K562 (cell line): ENCODE results near the gene BRMS1. TPM values are rescaled to one million over a fixed set of nuclear protein-coding genes. Genes with fewer than 3 reads are reported as not detected.

Experiments used
- GABPB1 ChIP-seq: sonication (generic); formaldehyde crosslinking; IDR thresholded peaks from 2 replicates; pipeline ENCODE4 v1.8.0; 2022; ENCODE audit warnings: mild to moderate bottlenecking, missing genetic modification reagents
- HLTF ChIP-seq: fragments of 450-650 bp; IDR thresholded peaks from 2 replicates; pipeline ENCODE4 v1.6.1; 2016
- LCOR ChIP-seq: sonication (generic); formaldehyde crosslinking; IDR thresholded peaks from 2 replicates; pipeline ENCODE4 v1.8.0; 2022; ENCODE audit warnings: mild to moderate bottlenecking, missing genetic modification reagents
- MGA ChIP-seq: fragments of 450-650 bp; IDR thresholded peaks from 2 replicates; pipeline ENCODE4 v1.6.1; 2016; ENCODE audit warnings: mild to moderate bottlenecking, moderate library complexity
- NFXL1 ChIP-seq: fragments of 450-650 bp; formaldehyde crosslinking; IDR thresholded peaks from 2 replicates; pipeline ENCODE4 v1.4.0; 2021; ENCODE audit warnings: mild to moderate bottlenecking
- SIN3B ChIP-seq: fragments of 450-650 bp; IDR thresholded peaks from 2 replicates; pipeline ENCODE4 v1.6.1; 2017; ENCODE audit warnings: low read depth, mild to moderate bottlenecking, moderate library complexity
- TEAD4 ChIP-seq, 2 experiments: sonication (generic) in 1 of 2; formaldehyde crosslinking in 1 of 2; IDR thresholded peaks; 2 replicates each; pipeline versions ENCODE4 v1.6.1 to v1.8.0; 2012 to 2022; ENCODE audit warnings: borderline replicate concordance in 1 of 2, inconsistent platforms in 1 of 2, low read length in 1 of 2, mild to moderate bottlenecking in 1 of 2, missing genetic modification reagents in 1 of 2
- ZKSCAN8 ChIP-seq: fragments of 200-800 bp; sonication (Bioruptor generic); IDR thresholded peaks from 2 replicates; pipeline ENCODE4 v1.6.1; 2016; ENCODE audit warnings: missing genetic modification characterization, missing compliant biosample characterization
- polyA plus RNA-seq, 8 experiments: library from polyadenylated mRNA; depleted of rRNA in 4 of 8; stranded (reverse) in 5 of 8; unstranded in 3 of 8; fragments of >200 nt; fragmentation: Nextera tagmentation in 2 of 8; fragmentation: Illumina TruSeq in 1 of 8; extraction: Ambion mirVana in 2 of 8; extraction: Trizol in 1 of 8; gene quantifications; 2 replicates each; pipeline versions ENCODE4 v1.2.1 to v1.2.3, GENCODE V29; 2011 to 2014; ENCODE audit warnings: inconsistent platforms in 1 of 8, missing spikeins in 1 of 8
- total RNA-seq, 7 experiments: library from RNA; depleted of rRNA in 6 of 7; stranded (reverse); fragments of >200 nt in 6 of 7; fragmentation: Illumina TruSeq in 2 of 7; extraction: Trizol in 2 of 7; gene quantifications; 2 replicates each; pipeline versions ENCODE4 v1.2.1 to v1.2.3, GENCODE V29; 2011 to 2021; ENCODE audit warnings: low replicate concordance in 1 of 7
- TF ChIP-seq, protein P1 (sequence below): fragments of 450-650 bp; IDR thresholded peaks from 2 replicates; pipeline ENCODE4 v1.7.1; 2018; ENCODE audit warnings: mild to moderate bottlenecking, low read depth; ENCODE audit not compliant: partially characterized antibody
- TF ChIP-seq, protein P2 (sequence below): fragments of 450-650 bp; formaldehyde crosslinking; IDR thresholded peaks from 2 replicates; pipeline ENCODE4 v1.4.0; 2020; ENCODE audit warnings: mild to moderate bottlenecking, mixed read lengths

BRMS1 gene
- total and polyA plus RNA-seq, 9 of the 15 experiments (the other 6 are each of a cell fraction or from before 2014, with no cell fraction given), result 2.2 to 78.8 (median 33.4) TPM

- TF ChIP-seq MGA (peak; percentile 93), LCOR (CRISPR knock-in tag) (0 out of 2 replicates have a peak, but pooled peaks have one; percentile 49), SIN3B (no peak), TEAD4 (IDR thresholded peaks at IDR 0.05; ENCODE audit: low read length) (peak; percentile 76), TEAD4 (CRISPR knock-in tag; IDR thresholded peaks at IDR 0.05; ENCODE audit: borderline replicate concordance) (peak; percentile 94), ZKSCAN8 (no peak), HLTF (no peak), NFXL1 (CRISPR knock-in tag) (no peak), GABPB1 (CRISPR knock-in tag) (peak; percentile 70)
- TF ChIP-seq, protein P1, sequence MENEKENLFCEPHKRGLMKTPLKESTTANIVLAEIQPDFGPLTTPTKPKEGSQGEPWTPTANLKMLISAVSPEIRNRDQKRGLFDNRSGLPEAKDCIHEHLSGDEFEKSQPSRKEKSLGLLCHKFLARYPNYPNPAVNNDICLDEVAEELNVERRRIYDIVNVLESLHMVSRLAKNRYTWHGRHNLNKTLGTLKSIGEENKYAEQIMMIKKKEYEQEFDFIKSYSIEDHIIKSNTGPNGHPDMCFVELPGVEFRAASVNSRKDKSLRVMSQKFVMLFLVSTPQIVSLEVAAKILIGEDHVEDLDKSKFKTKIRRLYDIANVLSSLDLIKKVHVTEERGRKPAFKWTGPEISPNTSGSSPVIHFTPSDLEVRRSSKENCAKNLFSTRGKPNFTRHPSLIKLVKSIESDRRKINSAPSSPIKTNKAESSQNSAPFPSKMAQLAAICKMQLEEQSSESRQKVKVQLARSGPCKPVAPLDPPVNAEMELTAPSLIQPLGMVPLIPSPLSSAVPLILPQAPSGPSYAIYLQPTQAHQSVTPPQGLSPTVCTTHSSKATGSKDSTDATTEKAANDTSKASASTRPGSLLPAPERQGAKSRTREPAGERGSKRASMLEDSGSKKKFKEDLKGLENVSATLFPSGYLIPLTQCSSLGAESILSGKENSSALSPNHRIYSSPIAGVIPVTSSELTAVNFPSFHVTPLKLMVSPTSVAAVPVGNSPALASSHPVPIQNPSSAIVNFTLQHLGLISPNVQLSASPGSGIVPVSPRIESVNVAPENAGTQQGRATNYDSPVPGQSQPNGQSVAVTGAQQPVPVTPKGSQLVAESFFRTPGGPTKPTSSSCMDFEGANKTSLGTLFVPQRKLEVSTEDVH, result peak; percentile 42
- TF ChIP-seq, protein P2, sequence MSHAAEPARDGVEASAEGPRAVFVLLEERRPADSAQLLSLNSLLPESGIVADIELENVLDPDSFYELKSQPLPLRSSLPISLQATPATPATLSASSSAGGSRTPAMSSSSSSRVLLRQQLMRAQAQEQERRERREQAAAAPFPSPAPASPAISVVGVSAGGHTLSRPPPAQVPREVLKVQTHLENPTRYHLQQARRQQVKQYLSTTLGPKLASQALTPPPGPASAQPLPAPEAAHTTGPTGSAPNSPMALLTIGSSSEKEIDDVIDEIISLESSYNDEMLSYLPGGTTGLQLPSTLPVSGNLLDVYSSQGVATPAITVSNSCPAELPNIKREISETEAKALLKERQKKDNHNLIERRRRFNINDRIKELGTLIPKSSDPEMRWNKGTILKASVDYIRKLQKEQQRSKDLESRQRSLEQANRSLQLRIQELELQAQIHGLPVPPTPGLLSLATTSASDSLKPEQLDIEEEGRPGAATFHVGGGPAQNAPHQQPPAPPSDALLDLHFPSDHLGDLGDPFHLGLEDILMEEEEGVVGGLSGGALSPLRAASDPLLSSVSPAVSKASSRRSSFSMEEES, result no peak
Observed at GRCh38 chr11:66328302-66329144, 16.4 kb downstream of the BRMS1 start (continued).
